Lower leg skin (tissue), 3 donors: ENCODE measurements around the gene HOXC10.

Experiments
- POLR2A ChIP-seq, 2 donors: fragments of 450-650 bp; IDR thresholded peaks; one replicate each; pipeline ENCODE4 v1.6.1; 2016 to 2017; ENCODE audit warnings: antibody characterized with exemption in 2 of 2, mild to moderate bottlenecking in 1 of 2, moderate library complexity in 1 of 2
- TF ChIP-seq, protein P1 (sequence below), 3 donors: fragments of 450-650 bp; IDR thresholded peaks; one replicate each; pipeline ENCODE4 v1.5.1; 2016; ENCODE audit warnings: antibody characterized with exemption in 3 of 3, mild to moderate bottlenecking in 3 of 3, moderate library complexity in 2 of 3

DNA sequence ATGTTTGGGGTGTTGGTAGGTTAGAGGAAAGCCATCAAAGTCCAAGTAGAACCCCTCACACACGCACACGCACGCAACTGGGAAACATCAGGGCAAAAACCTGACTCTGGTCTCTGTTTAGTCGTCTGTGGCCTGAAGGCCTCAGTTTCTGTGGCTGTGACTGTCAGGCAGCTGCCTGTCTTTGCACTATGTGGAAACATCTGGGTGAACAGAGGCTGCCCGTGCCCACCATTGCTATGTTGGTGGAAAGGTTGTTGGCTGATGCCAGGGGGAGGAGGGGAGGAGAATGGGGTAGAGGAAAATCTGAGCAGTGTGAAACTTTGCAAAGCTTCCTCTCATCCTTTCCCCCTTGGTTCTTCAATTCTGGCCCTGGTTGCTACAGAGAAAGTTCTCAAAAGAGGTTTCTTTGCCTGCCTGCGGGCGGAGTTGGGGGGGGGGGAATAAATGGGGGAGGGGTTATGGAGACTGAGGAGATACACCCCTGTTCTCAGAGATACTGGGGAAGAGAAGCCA, 7.5 kb downstream of the HOXC10 start:
- TF ChIP-seq, protein P1, sequence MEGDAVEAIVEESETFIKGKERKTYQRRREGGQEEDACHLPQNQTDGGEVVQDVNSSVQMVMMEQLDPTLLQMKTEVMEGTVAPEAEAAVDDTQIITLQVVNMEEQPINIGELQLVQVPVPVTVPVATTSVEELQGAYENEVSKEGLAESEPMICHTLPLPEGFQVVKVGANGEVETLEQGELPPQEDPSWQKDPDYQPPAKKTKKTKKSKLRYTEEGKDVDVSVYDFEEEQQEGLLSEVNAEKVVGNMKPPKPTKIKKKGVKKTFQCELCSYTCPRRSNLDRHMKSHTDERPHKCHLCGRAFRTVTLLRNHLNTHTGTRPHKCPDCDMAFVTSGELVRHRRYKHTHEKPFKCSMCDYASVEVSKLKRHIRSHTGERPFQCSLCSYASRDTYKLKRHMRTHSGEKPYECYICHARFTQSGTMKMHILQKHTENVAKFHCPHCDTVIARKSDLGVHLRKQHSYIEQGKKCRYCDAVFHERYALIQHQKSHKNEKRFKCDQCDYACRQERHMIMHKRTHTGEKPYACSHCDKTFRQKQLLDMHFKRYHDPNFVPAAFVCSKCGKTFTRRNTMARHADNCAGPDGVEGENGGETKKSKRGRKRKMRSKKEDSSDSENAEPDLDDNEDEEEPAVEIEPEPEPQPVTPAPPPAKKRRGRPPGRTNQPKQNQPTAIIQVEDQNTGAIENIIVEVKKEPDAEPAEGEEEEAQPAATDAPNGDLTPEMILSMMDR (IDR thresholded peaks at IDR 0.05), result no peak
- TF ChIP-seq POLR2A (IDR thresholded peaks at IDR 0.05), result no peak
